ENCODE measurements around the gene WEE2. TPM values are rescaled to one million over a fixed set of nuclear protein-coding genes. Genes with fewer than 3 reads are reported as not detected.

The WEE2 gene
- total and polyA plus RNA-seq, 9 of the 15 experiments (the other 6 are each of a cell fraction or from before 2014, with no cell fraction given): not detected

GRCh38 chr7:141763797-141764196 lies 55.6 kb downstream of the WEE2 start, which contains the start of gene TAS2R3:
TAS2R3 (plus strand) TSS chr7:141764097; CDS start chr7:141764159, 62 bp downstream.
- Histone ChIP-seq H3K4me3 (no peak within 1 kb of the TSS), H4K20me1 (replicated peaks; ENCODE audit: control insufficient read depth, insufficient read depth, low read length) (no peaks in the 10 kb centered on the region), H3K9me1 (ENCODE audit: control insufficient read depth, insufficient read depth, low read length) (no peaks in the 10 kb centered on the region), H3K79me2 (ENCODE audit: control insufficient read depth, insufficient read depth, low read length) (no peaks in the 10 kb centered on the region), H3K4me2 (ENCODE audit: insufficient read depth, low read length) (no peak within 1 kb of the TSS), H3K27ac (ENCODE audit: extremely low read depth, low read depth, low read length) (no peak within 1 kb of the TSS), H3K9me3 (replicated peaks; ENCODE audit: control insufficient read depth, insufficient read depth, low read depth, low read length) (no peaks in the 10 kb centered on the region), H3K4me1 (replicated peaks in 1 of 2; ENCODE audit: control insufficient read depth in 2 of 2, insufficient read depth in 2 of 2, low read length in 2 of 2) (no peaks in the 10 kb centered on the region), H3K9ac (ENCODE audit: insufficient read depth in 1 of 2, low read depth in 2 of 2, low read length in 2 of 2) (no peak within 1 kb of the TSS), H3K36me3 (ENCODE audit: control insufficient read depth, insufficient read depth, low read length) (peaks cover 63% of the 10 kb centered on the region), H3K27me3 (ENCODE audit: control insufficient read depth in 2 of 2, insufficient read depth in 2 of 2, low read length in 2 of 2) (no peaks in the 10 kb centered on the region), H2AFZ (ENCODE audit: low read depth, low read length) (no peak within 1 kb of the TSS)
- in situ Hi-C loops (cut with MboI) (no loop called here), intact Hi-C loops (cut with micrococcal nuclease) (no loop called here)
- POLR2A ChIA-PET: interaction anchor here (1.1 kb wide), 1 partner anchor 24 kb away, joined by 3 read pairs; no protein-coding TSS in a partner anchor
- CTCF ChIA-PET (ENCODE audit: low intra/inter-chr PET ratio): no interaction called here
- DNase-seq (ENCODE audit: extremely low read depth in 1 of 4, low spot score in 3 of 4) (no peak), ATAC-seq (no peak), FAIRE-seq (no peak)
- no TSS peak for BruUV-seq (replicated peaks)
- WGBS (ENCODE audit: insufficient coverage, low coverage, missing lambda C conversion rate): 87% methylated on average over 3 of the region's 3 CpGs
- TF ChIP-seq ZNF408 (CRISPR knock-in tag; IDR thresholded peaks at IDR 0.05; ENCODE audit: low read depth) (no peak), PTBP1 (IDR thresholded peaks at IDR 0.05; ENCODE audit: low read depth, low read length) (no peak), TFAM (CRISPR knock-in tag; conservative IDR thresholded peaks at IDR 0.05) (no peak), SIX5 (IDR thresholded peaks at IDR 0.05; ENCODE audit: borderline replicate concordance in 1 of 2, insufficient read depth in 1 of 2, low read depth in 1 of 2, low read length in 2 of 2) (no peak), ZNF280A (IDR thresholded peaks at IDR 0.05; ENCODE audit: low read depth, partially characterized antibody) (no peak), ZBTB12 (CRISPR knock-in tag; IDR thresholded peaks at IDR 0.05) (no peak), EGR1 (conservative IDR thresholded peaks at IDR 0.05) (no peak), MGA (IDR thresholded peaks at IDR 0.05) (no peak)

All from K562 (cell line).